Measurements from ENCODE around the gene HMOX2.

HMOX2 gene

GRCh38 chr16:4443986-4444385 is 32.2 kb upstream of the HMOX2 start:
- Histone ChIP-seq H3K27ac (no peak overlapping the region), H3K27me3 (ENCODE audit: insufficient read depth, low read depth, severe bottlenecking) (no peaks in the 10 kb centered on the region), H3K9me3 (ENCODE audit: severe bottlenecking) (no peaks in the 10 kb centered on the region), H3K36me3 (peaks cover 88% of the 10 kb centered on the region), H3K4me3 (ENCODE audit: low read depth, low read length) (no peak overlapping the region)
- no peak for TF ChIP-seq CTCF (IDR thresholded peaks at IDR 0.05; ENCODE audit: low read depth, low read length)
- DNase-seq, result no peak

GRCh38 chr16:4450430-4450829 is 25.8 kb upstream of the HMOX2 start:
- Histone ChIP-seq H3K27ac (peak overlapping the region; percentile 65), H3K9me3 (ENCODE audit: severe bottlenecking) (no peaks in the 10 kb centered on the region), H3K4me3 (ENCODE audit: low read depth, low read length) (no peak overlapping the region), H3K36me3 (peaks cover 84% of the 10 kb centered on the region), H3K27me3 (ENCODE audit: insufficient read depth, low read depth, severe bottlenecking) (no peaks in the 10 kb centered on the region)
- no peak for DNase-seq
- TF ChIP-seq CTCF (IDR thresholded peaks at IDR 0.05; ENCODE audit: low read depth, low read length), result no peak

- Histone ChIP-seq H3K4me3 (ENCODE audit: low read depth, low read length) (no peak overlapping the region), H3K27me3 (ENCODE audit: insufficient read depth, low read depth, severe bottlenecking) (no peaks in the 10 kb centered on the region), H3K9me3 (ENCODE audit: severe bottlenecking) (no peaks in the 10 kb centered on the region), H3K36me3 (peaks cover 84% of the 10 kb centered on the region), H3K27ac (peak overlapping the region; percentile 65)
- no peak for TF ChIP-seq CTCF (IDR thresholded peaks at IDR 0.05; ENCODE audit: low read depth, low read length)
- DNase-seq, result no peak
Measured at GRCh38 chr16:4450931-4451519, 25.2 kb upstream of the HMOX2 start.

GRCh38 chr16:4452674-4453073 is 23.5 kb upstream of the HMOX2 start:
- Histone ChIP-seq H3K4me3 (ENCODE audit: low read depth, low read length) (no peak overlapping the region), H3K27ac (no peak overlapping the region), H3K36me3 (peaks cover 83% of the 10 kb centered on the region), H3K9me3 (ENCODE audit: severe bottlenecking) (no peaks in the 10 kb centered on the region), H3K27me3 (ENCODE audit: insufficient read depth, low read depth, severe bottlenecking) (no peaks in the 10 kb centered on the region)
- no peak for TF ChIP-seq CTCF (IDR thresholded peaks at IDR 0.05; ENCODE audit: low read depth, low read length)
- no peak for DNase-seq

GRCh38 chr16:4454623-4455022 is 21.6 kb upstream of the HMOX2 start:
- no peak for DNase-seq
- no peak for TF ChIP-seq CTCF (IDR thresholded peaks at IDR 0.05; ENCODE audit: low read depth, low read length)
- H3K27ac ChIP-seq, result no peak overlapping the region
- no peak overlapping the region for H3K4me3 ChIP-seq (ENCODE audit: low read depth, low read length)
- no peaks in the 10 kb centered on the region for H3K27me3 ChIP-seq (ENCODE audit: insufficient read depth, low read depth, severe bottlenecking)
- H3K9me3 ChIP-seq (ENCODE audit: severe bottlenecking), result no peaks in the 10 kb centered on the region
- peaks cover 74% of the 10 kb centered on the region for H3K36me3 ChIP-seq

- no peak for DNase-seq
- peaks cover 72% of the 10 kb centered on the region for H3K36me3 ChIP-seq
Measured at GRCh38 chr16:4455081-4455480, 21.1 kb upstream of the HMOX2 start.

More at GRCh38 chr16:4455081-4455480, 21.1 kb upstream of the HMOX2 start:
- Histone ChIP-seq H3K9me3 (ENCODE audit: severe bottlenecking) (no peaks in the 10 kb centered on the region), H3K4me3 (ENCODE audit: low read depth, low read length) (no peak overlapping the region), H3K27ac (no peak overlapping the region), H3K27me3 (ENCODE audit: insufficient read depth, low read depth, severe bottlenecking) (no peaks in the 10 kb centered on the region)
- TF ChIP-seq CTCF (IDR thresholded peaks at IDR 0.05; ENCODE audit: low read depth, low read length), result no peak
